ENCODE measurements around the gene SLC6A3.

Gene SLC6A3

DNA sequence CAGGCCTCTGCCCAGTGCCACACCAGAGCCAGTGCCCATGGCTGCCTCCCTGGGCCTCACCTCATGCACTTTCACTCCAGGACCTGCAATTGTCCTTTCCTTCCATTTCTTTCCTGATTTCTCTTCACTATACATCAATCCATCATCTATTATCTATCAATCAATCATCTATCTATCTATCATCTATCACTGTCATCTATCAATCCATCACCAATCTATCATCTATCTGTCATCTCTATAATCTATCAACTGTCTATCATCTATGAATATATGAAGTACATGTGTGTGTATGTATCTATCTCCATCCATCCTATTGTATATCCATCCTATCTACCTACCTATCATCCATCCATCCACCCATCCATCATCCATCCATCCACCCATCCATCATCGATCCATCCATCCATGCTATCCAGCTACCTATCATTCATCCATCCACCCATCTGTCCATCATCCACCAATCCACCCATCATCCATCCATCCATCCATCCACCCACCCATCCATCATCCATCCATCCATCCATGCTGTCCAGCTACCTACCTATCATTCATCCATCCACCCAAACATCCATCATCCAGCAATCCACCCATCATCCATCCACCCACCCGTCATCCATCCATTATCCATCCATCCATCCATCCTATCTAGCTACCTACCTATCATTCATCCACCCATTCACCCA, 26.9 kb downstream of the SLC6A3 start:
- H3K4me3 ChIP-seq (replicated peaks; ENCODE audit: low read depth, low read length), result no peak overlapping the region
- DNase-seq (ENCODE audit: extremely low read depth, low read depth), result no peak
- TF ChIP-seq, protein P1, sequence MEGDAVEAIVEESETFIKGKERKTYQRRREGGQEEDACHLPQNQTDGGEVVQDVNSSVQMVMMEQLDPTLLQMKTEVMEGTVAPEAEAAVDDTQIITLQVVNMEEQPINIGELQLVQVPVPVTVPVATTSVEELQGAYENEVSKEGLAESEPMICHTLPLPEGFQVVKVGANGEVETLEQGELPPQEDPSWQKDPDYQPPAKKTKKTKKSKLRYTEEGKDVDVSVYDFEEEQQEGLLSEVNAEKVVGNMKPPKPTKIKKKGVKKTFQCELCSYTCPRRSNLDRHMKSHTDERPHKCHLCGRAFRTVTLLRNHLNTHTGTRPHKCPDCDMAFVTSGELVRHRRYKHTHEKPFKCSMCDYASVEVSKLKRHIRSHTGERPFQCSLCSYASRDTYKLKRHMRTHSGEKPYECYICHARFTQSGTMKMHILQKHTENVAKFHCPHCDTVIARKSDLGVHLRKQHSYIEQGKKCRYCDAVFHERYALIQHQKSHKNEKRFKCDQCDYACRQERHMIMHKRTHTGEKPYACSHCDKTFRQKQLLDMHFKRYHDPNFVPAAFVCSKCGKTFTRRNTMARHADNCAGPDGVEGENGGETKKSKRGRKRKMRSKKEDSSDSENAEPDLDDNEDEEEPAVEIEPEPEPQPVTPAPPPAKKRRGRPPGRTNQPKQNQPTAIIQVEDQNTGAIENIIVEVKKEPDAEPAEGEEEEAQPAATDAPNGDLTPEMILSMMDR (IDR thresholded peaks at IDR 0.05; ENCODE audit: low read depth, low read length, missing control alignments), result no peak

DNA sequence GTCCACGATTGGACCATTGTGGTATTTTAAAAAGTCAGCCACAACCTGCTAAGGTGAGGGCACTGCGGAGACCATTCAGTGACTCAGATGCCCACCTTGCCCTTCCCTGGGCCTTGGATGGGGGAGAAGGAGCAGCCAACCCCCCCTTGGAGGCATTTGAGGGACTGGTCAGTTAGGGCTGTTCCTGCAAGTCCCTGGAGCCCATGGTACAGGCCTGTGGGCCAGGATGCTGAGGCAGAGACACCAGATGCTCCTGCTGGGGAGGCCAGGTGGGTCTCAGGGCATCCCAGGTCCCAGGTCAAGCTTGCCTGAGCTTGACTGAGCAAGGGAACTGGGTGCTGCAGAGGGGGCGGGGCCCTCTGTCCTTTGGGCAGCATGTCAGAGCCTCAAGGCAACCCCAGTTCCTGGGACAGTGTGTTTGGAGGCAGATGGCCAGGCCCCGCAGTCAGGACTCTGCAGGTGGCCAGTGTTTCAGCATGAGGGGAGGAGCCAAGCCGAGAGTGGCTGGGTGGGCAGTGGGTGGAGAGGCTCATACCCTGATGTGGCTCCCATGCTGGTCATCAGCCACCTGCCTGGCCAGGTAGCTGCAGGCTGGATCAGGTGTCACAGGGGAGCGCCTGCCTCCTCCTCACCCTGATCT, 27.5 kb downstream of the SLC6A3 start:
- H3K4me3 ChIP-seq (replicated peaks; ENCODE audit: low read depth, low read length), result no peak overlapping the region
- TF ChIP-seq, protein P1 (IDR thresholded peaks at IDR 0.05; ENCODE audit: low read depth, low read length, missing control alignments), result no peak
- DNase-seq (ENCODE audit: extremely low read depth, low read depth), result no peak

DNA sequence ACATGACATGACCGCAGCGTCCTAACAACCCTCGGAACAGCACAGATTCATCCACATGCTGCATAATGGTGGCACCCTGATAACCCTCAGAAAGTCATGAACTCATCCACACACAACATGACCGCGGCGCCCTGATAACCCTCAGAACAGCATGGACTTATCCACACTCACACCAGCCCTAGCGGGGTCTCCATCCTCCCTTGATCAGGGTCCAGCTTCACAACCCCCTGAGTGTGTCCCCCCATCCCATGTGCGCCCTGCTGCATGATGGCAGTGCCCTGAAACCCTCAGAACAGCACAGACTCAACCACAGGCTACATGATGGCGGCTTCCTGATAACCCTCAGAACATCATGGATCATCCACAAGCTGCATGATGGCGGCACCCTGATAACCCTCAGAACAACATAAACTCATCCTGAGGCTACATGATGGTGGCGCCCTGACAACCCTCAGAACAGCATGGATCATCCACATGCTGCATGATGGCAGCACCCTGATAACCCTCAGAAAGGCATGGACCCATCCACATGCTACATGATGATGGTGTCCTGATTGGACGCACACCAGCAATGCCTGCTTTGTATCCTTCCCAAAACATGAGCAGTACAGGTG, 28.3 kb downstream of the SLC6A3 start:
- H3K4me3 ChIP-seq (replicated peaks; ENCODE audit: low read depth, low read length), result no peak overlapping the region
- no peak for DNase-seq (ENCODE audit: extremely low read depth, low read depth)
- TF ChIP-seq, protein P1 (IDR thresholded peaks at IDR 0.05; ENCODE audit: low read depth, low read length, missing control alignments), result no peak

DNA sequence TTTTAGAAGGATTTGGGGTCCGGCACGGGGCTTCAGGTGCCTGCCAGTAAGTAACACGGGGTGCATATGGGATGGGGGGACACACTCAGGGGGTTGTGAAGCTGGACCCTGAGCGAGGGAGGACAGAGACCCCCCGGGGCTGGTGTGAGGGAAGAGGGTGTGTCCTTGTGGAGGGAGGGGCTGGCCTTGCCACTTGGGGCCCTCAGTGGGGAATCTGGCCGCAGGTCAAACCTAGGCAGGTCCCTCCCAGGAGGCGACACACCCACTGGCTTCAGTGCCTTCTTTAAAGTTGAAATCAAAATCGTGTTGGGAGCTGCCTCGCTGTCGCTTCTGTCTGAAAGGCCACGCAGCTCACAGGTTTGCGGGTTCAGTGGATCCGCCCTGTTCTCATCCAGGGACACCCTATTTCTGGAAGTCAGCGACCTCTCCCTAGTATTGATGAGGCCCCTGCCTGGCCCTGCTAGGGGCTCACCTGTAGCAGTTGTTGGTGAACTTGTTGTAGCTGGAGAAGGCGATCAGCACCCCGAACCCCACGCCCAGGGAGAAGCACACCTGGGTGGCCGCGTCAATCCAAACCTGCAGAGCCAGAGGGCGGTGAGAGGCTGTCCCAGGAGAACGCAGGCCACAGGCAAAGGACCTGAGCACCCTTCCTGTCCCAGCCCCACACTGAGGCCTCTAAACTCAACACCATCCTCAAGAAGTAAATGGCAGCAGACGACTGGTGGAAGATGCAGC, 29.4 kb downstream of the SLC6A3 start:
- no peak for DNase-seq (ENCODE audit: extremely low read depth, low read depth)
- TF ChIP-seq, protein P1 (IDR thresholded peaks at IDR 0.05; ENCODE audit: low read depth, low read length, missing control alignments), result no peak
- no peak overlapping the region for H3K4me3 ChIP-seq (replicated peaks; ENCODE audit: low read depth, low read length)

DNA sequence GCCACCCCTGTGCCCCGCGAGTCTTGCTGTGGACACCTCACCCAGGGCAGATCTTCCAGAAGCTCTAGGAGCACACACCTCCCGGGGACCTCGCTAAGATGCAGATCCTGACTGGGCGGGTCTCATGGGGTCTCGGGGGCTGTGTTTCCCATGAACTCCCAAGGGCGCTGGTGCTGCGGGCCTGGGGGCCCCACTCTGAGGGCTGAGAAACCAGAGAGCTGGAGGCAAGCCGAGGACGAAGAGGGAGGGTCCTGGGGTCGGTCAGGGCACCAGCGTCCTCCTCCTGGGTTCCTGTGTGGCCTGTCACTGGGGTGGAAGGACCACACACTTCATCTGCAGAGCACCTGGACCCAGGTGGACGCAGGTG, 30.2 kb downstream of the SLC6A3 start:
- TF ChIP-seq, protein P1 (IDR thresholded peaks at IDR 0.05; ENCODE audit: low read depth, low read length, missing control alignments), result no peak
- no peak overlapping the region for H3K4me3 ChIP-seq (replicated peaks; ENCODE audit: low read depth, low read length)

DNA sequence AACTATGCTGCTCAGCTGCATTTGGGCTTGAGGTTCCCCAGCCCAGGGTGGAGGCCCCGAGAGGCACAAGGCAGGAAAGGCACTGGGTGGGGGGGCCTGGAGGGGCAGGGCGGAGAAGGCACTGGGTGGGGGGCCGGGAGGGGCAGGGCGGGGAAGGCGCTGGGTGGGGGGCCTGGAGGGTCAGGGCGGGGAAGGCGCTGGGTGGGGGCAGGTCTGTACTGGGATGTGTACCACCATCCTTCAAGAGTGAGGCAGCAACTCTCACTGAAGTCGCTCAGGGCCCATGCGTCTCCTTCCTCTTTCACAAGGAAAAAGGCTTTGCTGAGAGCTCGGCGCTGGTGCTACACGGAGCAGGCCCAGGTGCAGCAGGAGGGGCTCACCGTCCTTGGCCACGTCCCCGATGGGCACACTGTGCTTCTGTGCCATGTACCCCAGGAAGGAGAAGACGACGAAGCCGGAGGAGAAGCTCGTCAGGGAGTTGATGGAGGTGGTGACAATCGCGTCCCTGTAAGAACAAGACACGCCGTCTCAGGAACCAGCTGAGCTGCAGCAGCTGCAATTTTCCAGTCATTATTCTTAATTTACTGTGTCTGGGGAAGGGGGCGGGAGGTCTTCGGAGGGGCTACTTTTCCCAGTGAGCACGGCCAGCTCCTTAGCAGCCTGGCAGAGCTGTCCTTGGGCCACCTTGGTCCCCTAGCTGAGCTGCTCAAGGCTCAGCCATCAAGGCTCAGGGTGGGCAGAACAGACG, 30.8 kb downstream of the SLC6A3 start:
- TF ChIP-seq, protein P1 (IDR thresholded peaks at IDR 0.05; ENCODE audit: low read depth, low read length, missing control alignments), result no peak
- DNase-seq (ENCODE audit: extremely low read depth, low read depth), result no peak
- no peak overlapping the region for H3K4me3 ChIP-seq (replicated peaks; ENCODE audit: low read depth, low read length)

More for the DNA sequence above, 30.2 kb downstream of the SLC6A3 start:
- DNase-seq (ENCODE audit: extremely low read depth, low read depth), result no peak
